Right lobe of liver (tissue), 4 donors: ENCODE measurements around the gene CHERP.

Experiments
- POLR2A ChIP-seq: fragments of 450-650 bp; IDR thresholded peaks from one replicate; pipeline ENCODE4 v1.6.1; 2017; ENCODE audit warnings: antibody characterized with exemption, mild to moderate bottlenecking
- TF ChIP-seq, protein P1 (sequence below), 4 donors: fragments of 200-600 bp in 3 of 4; fragments of 450-650 bp in 1 of 4; IDR thresholded peaks; one replicate each; pipeline versions ENCODE4 v1.5.1 to v1.8.0; 2016 to 2022; ENCODE audit warnings: antibody characterized with exemption in 4 of 4, mild to moderate bottlenecking in 2 of 4
- donor health status: DM: no; HTN: no; CAD: no.
- donor health status: DM: no; HTN: no; CAD: no.
- donor health status: DM: no; HTN: yes; CAD: no.

DNA sequence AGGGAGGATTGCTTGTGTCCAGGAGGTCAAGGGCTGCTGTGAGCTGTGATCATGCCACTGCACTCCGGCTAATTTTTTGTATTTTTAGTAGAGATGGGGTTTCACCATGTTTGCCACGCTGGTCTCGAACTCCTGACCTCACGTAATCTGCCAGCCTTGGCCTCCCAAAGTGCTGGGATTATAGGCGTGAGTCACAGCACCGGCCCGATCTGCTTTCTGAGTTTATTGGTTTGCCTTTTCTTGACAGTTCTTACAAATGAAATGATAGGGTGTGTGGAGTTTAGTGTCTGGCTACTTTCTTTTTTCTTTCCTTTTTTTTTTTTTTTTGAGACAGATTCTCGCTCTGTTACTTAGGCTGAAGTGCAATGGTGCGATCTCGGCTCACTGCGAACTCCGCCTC, 45.2 kb downstream of the CHERP start:
- TF ChIP-seq, protein P1, sequence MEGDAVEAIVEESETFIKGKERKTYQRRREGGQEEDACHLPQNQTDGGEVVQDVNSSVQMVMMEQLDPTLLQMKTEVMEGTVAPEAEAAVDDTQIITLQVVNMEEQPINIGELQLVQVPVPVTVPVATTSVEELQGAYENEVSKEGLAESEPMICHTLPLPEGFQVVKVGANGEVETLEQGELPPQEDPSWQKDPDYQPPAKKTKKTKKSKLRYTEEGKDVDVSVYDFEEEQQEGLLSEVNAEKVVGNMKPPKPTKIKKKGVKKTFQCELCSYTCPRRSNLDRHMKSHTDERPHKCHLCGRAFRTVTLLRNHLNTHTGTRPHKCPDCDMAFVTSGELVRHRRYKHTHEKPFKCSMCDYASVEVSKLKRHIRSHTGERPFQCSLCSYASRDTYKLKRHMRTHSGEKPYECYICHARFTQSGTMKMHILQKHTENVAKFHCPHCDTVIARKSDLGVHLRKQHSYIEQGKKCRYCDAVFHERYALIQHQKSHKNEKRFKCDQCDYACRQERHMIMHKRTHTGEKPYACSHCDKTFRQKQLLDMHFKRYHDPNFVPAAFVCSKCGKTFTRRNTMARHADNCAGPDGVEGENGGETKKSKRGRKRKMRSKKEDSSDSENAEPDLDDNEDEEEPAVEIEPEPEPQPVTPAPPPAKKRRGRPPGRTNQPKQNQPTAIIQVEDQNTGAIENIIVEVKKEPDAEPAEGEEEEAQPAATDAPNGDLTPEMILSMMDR (IDR thresholded peaks at IDR 0.05) = no peak
- no peak for TF ChIP-seq POLR2A
